ENCODE measurements around the gene AHNAK2. TPM values are rescaled to one million over a fixed set of nuclear protein-coding genes. Genes with fewer than 3 reads are reported as not detected.
A peak's percentile ranks its signal among the peaks of the same experiment; 100 is the strongest.

AHNAK2 gene
- total and polyA plus RNA-seq, 9 of the 15 experiments (the other 6 are each of a cell fraction or from before 2014, with no cell fraction given): 0.04 to 0.09 (median 0.04) TPM; not detected in 6

- CTCF ChIA-PET (ENCODE audit: low intra/inter-chr PET ratio): interaction anchor here (0.6 kb wide), 1 partner anchor 568 kb away, joined by 3 read pairs; no protein-coding TSS in a partner anchor
- TF ChIP-seq CREB3L1 (IDR thresholded peaks at IDR 0.05; ENCODE audit: borderline replicate concordance, low read depth): peak; percentile 75; the same call in 1 of the 2 replicates
- no peak for TF ChIP-seq TEAD4 (IDR thresholded peaks at IDR 0.05; ENCODE audit: low read length)
- no peak for TF ChIP-seq TEAD4 (CRISPR knock-in tag; IDR thresholded peaks at IDR 0.05; ENCODE audit: borderline replicate concordance)
- no peak for TF ChIP-seq ATF4 (CRISPR knock-in tag; IDR thresholded peaks at IDR 0.05)
- no peak for TF ChIP-seq CC2D1A (IDR thresholded peaks at IDR 0.05)
- TF ChIP-seq YY1 (IDR thresholded peaks at IDR 0.05; ENCODE audit: borderline replicate concordance in 1 of 3, control insufficient read depth in 1 of 3, extremely low read depth in 1 of 3, insufficient read depth in 3 of 3, insufficient read length in 1 of 3, insufficient replicate concordance in 2 of 3, low read depth in 1 of 3, low read length in 2 of 3): peak in 1 of 3 experiments; percentile 10
- TF ChIP-seq TRIM28 (IDR thresholded peaks at IDR 0.05): peak; percentile 34; the same call in 1 of the 2 replicates
- TF ChIP-seq CBX3 (IDR thresholded peaks at IDR 0.05; ENCODE audit: borderline replicate concordance in 1 of 2, low read length in 2 of 2): peak in 1 of 2 experiments; percentile 65; a peak in 1 of 3 replicates
- no peak for TF ChIP-seq FOXJ3 (CRISPR knock-in tag; IDR thresholded peaks at IDR 0.05)
- TF ChIP-seq TRIM24 (IDR thresholded peaks at IDR 0.05): 0 out of 4 replicates have a peak, but pooled peaks of 1 of the 2 experiments have one; percentile 38
- TF ChIP-seq PRPF4 (IDR thresholded peaks at IDR 0.05; ENCODE audit: insufficient read depth, low read depth, low read length, poor library complexity, severe bottlenecking): no peak
- TF ChIP-seq TCF7L2 (IDR thresholded peaks at IDR 0.05; ENCODE audit: low read depth, low read length): no peak
These were observed 54.3 kb downstream of the AHNAK2 start for GRCh38 chr14:104923640-104924420.

More at GRCh38 chr14:104923640-104924420, 54.3 kb downstream of the AHNAK2 start:
- intact Hi-C loops (cut with micrococcal nuclease) (no loop called here), in situ Hi-C loops (cut with MboI) (no loop called here)
- no peak overlapping the region for H3K27ac ChIP-seq (ENCODE audit: extremely low read depth, low read depth, low read length)
- H3K36me3 ChIP-seq (ENCODE audit: control insufficient read depth, insufficient read depth, low read length): no peaks in the 10 kb centered on the region
- no peak overlapping the region for H3K4me2 ChIP-seq (ENCODE audit: insufficient read depth, low read length)
- no peak for FAIRE-seq
- H3K27me3 ChIP-seq (ENCODE audit: control insufficient read depth in 2 of 2, insufficient read depth in 2 of 2, low read length in 2 of 2): no peaks in the 10 kb centered on the region
- no peaks in the 10 kb centered on the region for H3K79me2 ChIP-seq (ENCODE audit: control insufficient read depth, insufficient read depth, low read length)
- H3K9me1 ChIP-seq (ENCODE audit: control insufficient read depth, insufficient read depth, low read length): no peaks in the 10 kb centered on the region
- POLR2A ChIA-PET: interaction anchor here (0.8 to 1.1 kb wide), 2 partner anchors 15 to 25 kb away, joined by 3 read pairs; no protein-coding TSS in a partner anchor
- WGBS (ENCODE audit: insufficient coverage, low coverage, missing lambda C conversion rate): 23% methylated on average over 4 of the region's 4 CpGs
- no peak for ATAC-seq
- no peak overlapping the region for H2AFZ ChIP-seq (ENCODE audit: low read depth, low read length)
- no TSS peak for BruUV-seq (replicated peaks)
- H3K4me1 ChIP-seq (replicated peaks in 1 of 2; ENCODE audit: control insufficient read depth in 2 of 2, insufficient read depth in 2 of 2, low read length in 2 of 2): peaks cover 0 to 43% of the 10 kb centered on the region in 2 experiments; a peak in 2 of 5 replicates
- DNase-seq (ENCODE audit: extremely low read depth in 1 of 4, low spot score in 3 of 4): no peak
- H4K20me1 ChIP-seq (replicated peaks; ENCODE audit: control insufficient read depth, insufficient read depth, low read length): no peaks in the 10 kb centered on the region
- H3K4me3 ChIP-seq: no peak overlapping the region
- H3K9me3 ChIP-seq (replicated peaks; ENCODE audit: control insufficient read depth, insufficient read depth, low read depth, low read length): 0 out of 2 replicates have a peak, but pooled peaks cover 2% of the 10 kb centered on the region
- no peak overlapping the region for H3K9ac ChIP-seq (ENCODE audit: insufficient read depth in 1 of 2, low read depth in 2 of 2, low read length in 2 of 2)

Data from K562 (cell line).